Nephron (organoid): ENCODE data around the gene TIGD1.

ENCODE experiments used
- H3K27ac Mint-ChIP-seq, 3 experiments: 2 replicates each; pipeline ENCODE4 v1.8.0; 2020; ENCODE audit warnings: mixed read lengths in 3 of 3, mild to moderate bottlenecking in 2 of 3, moderate library complexity in 1 of 3
- H3K27me3 Mint-ChIP-seq: 2 replicates; pipeline ENCODE4 v1.8.0; 2021; ENCODE audit warnings: low read depth, mild to moderate bottlenecking, moderate library complexity, mixed read lengths
- H3K36me3 Mint-ChIP-seq: 2 replicates; pipeline ENCODE4 v1.8.0; 2020; ENCODE audit warnings: low read depth, mixed read lengths
- H3K4me1 Mint-ChIP-seq: 2 replicates; pipeline ENCODE4 v1.8.0; 2020; ENCODE audit warnings: mixed read lengths
- H3K4me3 Mint-ChIP-seq, 3 experiments: 2 replicates each; pipeline ENCODE4 v1.8.0; 2020; ENCODE audit warnings: mild to moderate bottlenecking in 3 of 3, mixed read lengths in 3 of 3, moderate library complexity in 2 of 3
- H3K9me3 Mint-ChIP-seq: 2 replicates; pipeline ENCODE4 v1.8.0; 2020; ENCODE audit warnings: mixed read lengths
- CTCF ChIP-seq, 3 experiments: fragments of 200-600 bp; sonication (generic); IDR thresholded peaks; one replicate each; pipeline ENCODE4 v1.5.0; 2021; ENCODE audit warnings: antibody characterized with exemption in 3 of 3; ENCODE audit not compliant: unreplicated experiment in 3 of 3

The TIGD1 gene

GRCh38 chr2:232521959-232522622, 28.3 kb downstream of the TIGD1 start:
- Mint-ChIP-seq H3K9me3 (no peaks in the 10 kb centered on the region), H3K4me1 (peaks cover 27% of the 10 kb centered on the region), H3K36me3 (no peaks in the 10 kb centered on the region), H3K27me3 (peaks cover 60% of the 10 kb centered on the region), H3K27ac (no peak overlapping the region), H3K4me3 (no peak overlapping the region)
- peak; percentile 94 to 98 (median 97) for TF ChIP-seq CTCF (IDR thresholded peaks at IDR 0.05; ENCODE audit: unreplicated experiment in 3 of 3)

- H3K27ac Mint-ChIP-seq, result no peak overlapping the region
- H3K4me1 Mint-ChIP-seq, result peaks cover 30% of the 10 kb centered on the region
- peaks cover 63% of the 10 kb centered on the region for H3K27me3 Mint-ChIP-seq
- no peaks in the 10 kb centered on the region for H3K9me3 Mint-ChIP-seq
- H3K4me3 Mint-ChIP-seq, result no peak overlapping the region
- H3K36me3 Mint-ChIP-seq, result no peaks in the 10 kb centered on the region
- TF ChIP-seq CTCF (IDR thresholded peaks at IDR 0.05; ENCODE audit: unreplicated experiment in 3 of 3), result no peak
These were observed 29.3 kb downstream of the TIGD1 start for GRCh38 chr2:232521098-232521497.

- no peak for TF ChIP-seq CTCF (IDR thresholded peaks at IDR 0.05; ENCODE audit: unreplicated experiment in 3 of 3)
- no peak overlapping the region for H3K27ac Mint-ChIP-seq
These were observed 29.9 kb downstream of the TIGD1 start for GRCh38 chr2:232520489-232520888.

GRCh38 chr2:232519581-232520438, 30.5 kb downstream of the TIGD1 start, which contains the start of gene PRSS56:
Gene PRSS56 (plus strand): TSS chr2:232520388. CDS start chr2:232520599, 211 bp downstream.
- Mint-ChIP-seq H3K4me1 (peaks cover 32% of the 10 kb centered on the region), H3K36me3 (no peaks in the 10 kb centered on the region), H3K4me3 (no peak within 1 kb of the TSS), H3K27ac (no peak within 1 kb of the TSS), H3K9me3 (no peaks in the 10 kb centered on the region), H3K27me3 (peaks cover 67% of the 10 kb centered on the region)
- no peak for TF ChIP-seq CTCF (IDR thresholded peaks at IDR 0.05; ENCODE audit: unreplicated experiment in 3 of 3)

More at GRCh38 chr2:232520489-232520888, 29.9 kb downstream of the TIGD1 start:
- Mint-ChIP-seq H3K36me3 (no peaks in the 10 kb centered on the region), H3K4me3 (no peak overlapping the region), H3K4me1 (peaks cover 31% of the 10 kb centered on the region), H3K9me3 (no peaks in the 10 kb centered on the region), H3K27me3 (peaks cover 63% of the 10 kb centered on the region)

- no peaks in the 10 kb centered on the region for H3K9me3 Mint-ChIP-seq
- H3K36me3 Mint-ChIP-seq, result no peaks in the 10 kb centered on the region
- H3K4me3 Mint-ChIP-seq, result no peak overlapping the region
- H3K4me1 Mint-ChIP-seq, result peaks cover 32% of the 10 kb centered on the region
- no peak for TF ChIP-seq CTCF (IDR thresholded peaks at IDR 0.05; ENCODE audit: unreplicated experiment in 3 of 3)
- H3K27ac Mint-ChIP-seq, result no peak overlapping the region
- H3K27me3 Mint-ChIP-seq, result peaks cover 69% of the 10 kb centered on the region
These were observed 31.5 kb downstream of the TIGD1 start for GRCh38 chr2:232518844-232519243.
